Thyroid gland (tissue), 4 donors: ENCODE measurements around the gene DYNC1LI2. TPM values are rescaled to one million over a fixed set of nuclear protein-coding genes. Genes with fewer than 3 reads are reported as not detected.
"Not testable (repeated sequence)": the region's sequence is repeated elsewhere in the genome, so short reads cannot be mapped to it uniquely, and the experiment has no call there.

Experiments
- DNase-seq, 2 donors: peaks; one replicate each; pipeline ENCODE4 v3.0.0-alpha.2; 2019
- H3K27ac ChIP-seq, 3 donors: fragments of 200-600 bp; sonication (generic); 1 replicate in 2 of 3; 2 replicates in 1 of 3; pipeline ENCODE4 v1.5.1; 2016 to 2019; ENCODE audit warnings: mild to moderate bottlenecking in 1 of 3, moderate library complexity in 1 of 3
- H3K27me3 ChIP-seq: fragments of 200-600 bp; sonication (generic); one replicate; pipeline ENCODE4 v1.5.1; 2019
- H3K36me3 ChIP-seq, 2 donors: fragments of 200-600 bp; sonication (generic); one replicate each; pipeline ENCODE4 v1.5.1; 2016 to 2019
- H3K4me1 ChIP-seq, 2 donors: fragments of 200-600 bp; sonication (generic); one replicate each; pipeline ENCODE4 v1.5.1; 2017 to 2019
- H3K4me3 ChIP-seq, 3 donors: fragments of 200-600 bp; sonication (generic); replicated peaks in 1 of 3; 1 replicate in 2 of 3; 2 replicates in 1 of 3; pipeline ENCODE4 v1.5.1; 2016; ENCODE audit warnings: mild to moderate bottlenecking in 1 of 3
- H3K9me3 ChIP-seq: fragments of 200-600 bp; sonication (generic); one replicate; pipeline ENCODE4 v1.5.1; 2017
- POLR2A ChIP-seq, 2 donors: fragments of 450-650 bp; IDR thresholded peaks; one replicate each; pipeline ENCODE4 v1.6.1; 2017; ENCODE audit warnings: antibody characterized with exemption in 2 of 2, mild to moderate bottlenecking in 2 of 2, moderate library complexity in 1 of 2
- WGBS, 2 donors: methylation state at CpG; one replicate each; pipeline ENCODE4 v1.1.5; 2017; 5-methylcytosine and 5-hydroxymethylcytosine counted together
- intact Hi-C: fragments of 100-400 bp; cut with DNase I; formaldehyde crosslinking; loops from one replicate; pipeline ENCODE4 v1.15.1; 2023
- total RNA-seq, 4 donors: library from RNA; depleted of rRNA; stranded (reverse); fragments of >200 nt; gene quantifications; one replicate each; pipeline ENCODE4 v1.2.3, GENCODE V29; 2016
- TF ChIP-seq, protein P1 (sequence below), 6 experiments: fragments of 200-600 bp in 3 of 6; fragments of 450-650 bp in 3 of 6; sonication (generic) in 3 of 6; IDR thresholded peaks; one replicate each; pipeline ENCODE4 v1.5.1; 2016 to 2019; ENCODE audit warnings: antibody characterized with exemption in 6 of 6, mild to moderate bottlenecking in 2 of 6, inconsistent platforms in 1 of 6, moderate library complexity in 1 of 6

Gene DYNC1LI2
- total RNA-seq, result 100 to 1,000 TPM; 162 to 332 (median 195) TPM

DNA sequence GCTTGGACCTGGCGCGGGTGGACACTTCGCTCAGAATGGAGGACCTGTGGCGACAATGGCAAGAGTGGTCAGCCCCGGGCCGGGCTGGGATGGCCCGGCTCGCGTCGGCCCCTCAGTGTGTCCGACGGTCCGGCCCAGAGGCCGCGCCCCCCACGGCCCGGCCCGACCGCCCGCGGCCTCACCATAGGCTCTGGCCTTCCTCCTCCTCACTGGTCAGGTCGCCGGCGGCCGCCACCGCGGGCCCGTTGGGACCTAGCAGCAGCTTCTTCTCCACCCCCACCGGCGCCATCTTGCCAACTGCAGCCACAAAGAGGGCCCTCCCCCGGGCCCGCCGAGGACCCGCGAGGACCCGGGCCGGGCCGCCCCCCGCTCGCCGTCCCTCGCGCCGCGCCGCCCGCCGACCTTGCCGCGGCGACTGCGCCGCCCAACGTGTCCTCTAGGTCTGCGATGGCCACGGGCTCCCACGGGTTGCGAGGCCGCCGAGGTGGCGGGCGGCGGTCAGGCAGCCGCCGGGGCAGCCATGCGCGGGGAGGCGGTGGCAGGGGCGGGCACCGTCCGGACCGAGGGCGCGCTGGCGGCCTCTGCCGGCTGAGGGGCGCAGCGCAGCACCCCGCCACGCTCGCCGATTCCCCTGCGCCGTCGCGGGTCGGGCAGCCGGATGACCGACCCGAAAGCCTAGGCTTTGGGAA lies at the start of gene DYNC1LI2:
DYNC1LI2 (minus strand) TSS at position 307 of the 689 bp plus-strand sequence; CDS start at position 289, 18 bp downstream.
- peak in 1 of 2 donors; percentile 66 for TF ChIP-seq POLR2A (IDR thresholded peaks at IDR 0.05)
- TF ChIP-seq, protein P1, sequence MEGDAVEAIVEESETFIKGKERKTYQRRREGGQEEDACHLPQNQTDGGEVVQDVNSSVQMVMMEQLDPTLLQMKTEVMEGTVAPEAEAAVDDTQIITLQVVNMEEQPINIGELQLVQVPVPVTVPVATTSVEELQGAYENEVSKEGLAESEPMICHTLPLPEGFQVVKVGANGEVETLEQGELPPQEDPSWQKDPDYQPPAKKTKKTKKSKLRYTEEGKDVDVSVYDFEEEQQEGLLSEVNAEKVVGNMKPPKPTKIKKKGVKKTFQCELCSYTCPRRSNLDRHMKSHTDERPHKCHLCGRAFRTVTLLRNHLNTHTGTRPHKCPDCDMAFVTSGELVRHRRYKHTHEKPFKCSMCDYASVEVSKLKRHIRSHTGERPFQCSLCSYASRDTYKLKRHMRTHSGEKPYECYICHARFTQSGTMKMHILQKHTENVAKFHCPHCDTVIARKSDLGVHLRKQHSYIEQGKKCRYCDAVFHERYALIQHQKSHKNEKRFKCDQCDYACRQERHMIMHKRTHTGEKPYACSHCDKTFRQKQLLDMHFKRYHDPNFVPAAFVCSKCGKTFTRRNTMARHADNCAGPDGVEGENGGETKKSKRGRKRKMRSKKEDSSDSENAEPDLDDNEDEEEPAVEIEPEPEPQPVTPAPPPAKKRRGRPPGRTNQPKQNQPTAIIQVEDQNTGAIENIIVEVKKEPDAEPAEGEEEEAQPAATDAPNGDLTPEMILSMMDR (IDR thresholded peaks at IDR 0.05), result peak in 5 of 6 experiments; percentile 27 to 99 (median 97)
- DNase-seq, result peak; percentile 80
- Histone ChIP-seq H3K27ac (peak within 1 kb of the TSS; percentile 57 to 92 (median 84)), H3K4me1 (peaks cover 21 to 23% of the 10 kb centered on the region in 2 donors), H3K9me3 (no peaks in the 10 kb centered on the region), H3K4me3 (peak within 1 kb of the TSS; percentile 82 to 95 (median 83)), H3K27me3 (no peaks in the 10 kb centered on the region), H3K36me3 (peaks cover 8 to 9% of the 10 kb centered on the region in 2 donors)
- 0% methylated on average over 4 to 22 of the region's 90 CpGs for WGBS, 2 donors
- intact Hi-C loops, result loop anchor here (5.0 kb wide), 1 partner anchor 99 kb away; no protein-coding TSS in a partner anchor

DNA sequence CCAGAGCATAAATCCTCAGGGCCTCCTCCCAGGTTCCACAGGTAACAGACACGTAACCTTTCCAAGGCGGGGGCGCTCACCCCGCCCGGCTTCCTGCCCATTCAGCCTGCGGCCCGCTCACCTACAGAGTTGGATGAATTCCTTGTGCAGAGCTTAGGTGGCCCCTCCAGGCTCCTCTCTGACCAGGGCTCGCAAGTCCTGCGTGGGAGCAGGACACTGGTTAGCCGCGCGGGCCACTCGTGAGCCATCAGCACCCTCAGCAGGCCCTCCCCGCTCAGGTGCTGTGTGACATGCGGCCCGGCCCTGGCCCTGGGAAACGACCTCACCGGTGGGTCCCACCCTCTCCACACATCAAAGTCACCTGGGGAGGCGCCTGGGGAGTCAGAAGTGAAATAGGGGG lies 49.4 kb upstream of the DYNC1LI2 start:
- TF ChIP-seq, protein P1 (IDR thresholded peaks at IDR 0.05), result no peak
- TF ChIP-seq POLR2A (IDR thresholded peaks at IDR 0.05), result no peak
- intact Hi-C loops, result no loop called here
- Histone ChIP-seq H3K27ac (no peak overlapping the region), H3K36me3 (peaks cover 17 to 21% of the 10 kb centered on the region in 2 donors), H3K9me3 (no peaks in the 10 kb centered on the region), H3K27me3 (no peaks in the 10 kb centered on the region), H3K4me3 (no peak overlapping the region), H3K4me1 (no peaks in the 10 kb centered on the region)
- DNase-seq, result no peak
- WGBS, 2 donors, result 98% methylated on average over 8 to 9 of the region's 19 CpGs

DNA sequence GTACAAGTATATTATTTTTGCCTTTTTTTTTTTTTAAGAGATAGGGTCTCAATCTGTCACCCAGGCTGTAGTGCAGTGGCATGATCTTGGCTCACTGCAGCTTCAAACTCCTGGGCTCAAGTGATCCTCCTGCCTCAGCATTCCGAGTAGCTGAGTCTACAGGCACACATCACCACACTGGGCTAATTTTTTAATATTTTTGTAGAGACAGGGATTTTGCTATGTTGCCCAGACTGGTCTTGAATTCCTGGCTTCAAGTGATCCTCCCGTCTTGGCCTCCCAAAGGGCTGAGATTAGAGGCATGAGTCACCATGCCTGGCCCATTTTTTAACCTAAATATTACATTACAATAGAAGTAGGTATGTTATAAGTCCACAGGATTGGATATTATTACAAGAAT lies 46.8 kb upstream of the DYNC1LI2 start:
- H3K27ac ChIP-seq, result no peak overlapping the region
- DNase-seq, result no peak
- H3K4me1 ChIP-seq, result no peaks in the 10 kb centered on the region
- WGBS, 2 donors, result 83 to 94% methylated on average over 2 of the region's 2 CpGs
- H3K9me3 ChIP-seq, result no peaks in the 10 kb centered on the region
- TF ChIP-seq POLR2A (IDR thresholded peaks at IDR 0.05), result no peak
- TF ChIP-seq, protein P1 (IDR thresholded peaks at IDR 0.05), result no peak
- no peaks in the 10 kb centered on the region for H3K27me3 ChIP-seq
- H3K36me3 ChIP-seq, result no peaks in the 10 kb centered on the region
- intact Hi-C loops, result no loop called here
- no peak overlapping the region for H3K4me3 ChIP-seq

DNA sequence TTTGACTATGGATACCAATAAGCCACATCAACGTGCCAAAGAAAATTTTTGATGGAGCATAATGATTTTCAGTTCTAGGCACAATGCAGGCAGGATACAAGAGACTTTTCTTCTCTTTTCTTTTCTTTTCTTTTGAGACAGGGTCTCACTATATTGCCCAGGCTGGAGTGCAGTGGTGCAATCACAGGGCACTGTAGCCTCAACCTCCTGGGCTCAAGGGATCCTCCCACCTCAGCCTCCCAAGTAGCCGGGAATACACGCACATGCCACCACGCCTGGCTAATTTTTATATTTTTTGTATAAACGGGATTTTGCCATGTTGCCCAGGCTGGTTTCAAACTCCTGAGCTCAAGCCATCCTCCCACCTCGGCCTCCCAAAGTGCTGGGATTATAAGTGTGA lies 42.6 kb upstream of the DYNC1LI2 start:
- intact Hi-C loops, H3K4me1 ChIP-seq, DNase-seq, H3K9me3 ChIP-seq, H3K27ac ChIP-seq, H3K36me3 ChIP-seq, H3K4me3 ChIP-seq, H3K27me3 ChIP-seq: not testable (repeated sequence)
- 90 to 94% methylated on average over 6 of the region's 6 CpGs for WGBS, 2 donors

DNA sequence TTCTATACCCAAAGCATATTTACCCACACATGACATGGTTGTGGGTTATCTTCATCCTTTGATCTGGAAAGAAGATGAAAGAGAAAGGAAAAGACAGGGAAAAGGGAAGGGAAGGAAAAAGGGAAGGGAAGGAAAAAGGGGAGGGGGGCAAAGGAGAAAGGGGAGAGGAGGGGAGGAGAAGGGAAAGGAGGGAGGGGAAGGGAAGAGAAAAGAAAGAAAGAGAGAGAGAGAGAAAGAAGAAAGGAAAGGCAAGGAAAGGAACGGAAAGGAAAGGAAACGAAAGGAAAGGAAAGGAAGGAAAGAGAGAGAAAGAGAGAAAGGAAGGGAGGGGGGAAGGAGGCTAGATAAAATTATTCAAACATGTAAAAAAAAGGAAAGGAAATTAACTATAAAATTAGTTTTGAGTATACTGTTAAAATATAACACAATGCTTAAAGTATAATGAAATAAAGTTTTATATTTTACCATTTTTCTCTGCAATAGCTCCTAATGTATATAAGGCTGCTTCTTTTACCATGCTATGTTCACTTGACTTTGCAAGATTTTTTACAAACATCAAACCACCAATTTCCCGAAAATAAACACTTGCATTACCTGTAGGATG lies 38.8 kb upstream of the DYNC1LI2 start:
- H3K4me3 ChIP-seq, result no peak overlapping the region
- no peaks in the 10 kb centered on the region for H3K36me3 ChIP-seq
- intact Hi-C loops, result no loop called here
- H3K27me3 ChIP-seq, result no peaks in the 10 kb centered on the region
- no peaks in the 10 kb centered on the region for H3K9me3 ChIP-seq
- H3K27ac ChIP-seq, result no peak overlapping the region
- no peak for TF ChIP-seq POLR2A (IDR thresholded peaks at IDR 0.05)
- TF ChIP-seq, protein P1 (IDR thresholded peaks at IDR 0.05), result no peak
- no peak for DNase-seq
- H3K4me1 ChIP-seq, result no peaks in the 10 kb centered on the region
- WGBS, 2 donors, result 76 to 80% methylated on average over 3 of the region's 3 CpGs
